NCI-H524 treated with DMSO at 0.1 percent for 48 hours (cell line): Measurements from ENCODE around the gene NUDT3.

Experiments
- DNase-seq: peaks from one replicate; lab custom pipeline; 2025; lab: John Stamatoyannopoulos, UW

The NUDT3 gene

GRCh38 chr6:34321821-34322220, 70.6 kb downstream of the NUDT3 start:
- DNase-seq, result no peak

GRCh38 chr6:34319471-34319885, 73.0 kb downstream of the NUDT3 start:
- no peak for DNase-seq

- no peak for DNase-seq
These were observed 73.7 kb downstream of the NUDT3 start for GRCh38 chr6:34318499-34319470.

GRCh38 chr6:34317882-34318498, 74.5 kb downstream of the NUDT3 start:
- DNase-seq, result no peak

GRCh38 chr6:34317172-34317477, 75.3 kb downstream of the NUDT3 start:
- no peak for DNase-seq

- DNase-seq, result no peak
These were observed 75.9 kb downstream of the NUDT3 start for GRCh38 chr6:34316431-34317171.

- DNase-seq, result no peak
These were observed 76.7 kb downstream of the NUDT3 start for GRCh38 chr6:34315780-34316179.

GRCh38 chr6:34315256-34315655, 77.2 kb downstream of the NUDT3 start:
- DNase-seq, result no peak

GRCh38 chr6:34312259-34312658, 80.2 kb downstream of the NUDT3 start:
- DNase-seq, result no peak

GRCh38 chr6:34310817-34311216, 81.7 kb downstream of the NUDT3 start:
- no peak for DNase-seq

- no peak for DNase-seq
These were observed 84.0 kb downstream of the NUDT3 start for GRCh38 chr6:34308483-34308882.

- peak; percentile 95 for DNase-seq
These were observed 86.3 kb downstream of the NUDT3 start for GRCh38 chr6:34305982-34306708.

- no peak for DNase-seq
These were observed 87.0 kb downstream of the NUDT3 start for GRCh38 chr6:34305497-34305896.

GRCh38 chr6:34304164-34304563, 88.3 kb downstream of the NUDT3 start:
- no peak for DNase-seq

GRCh38 chr6:34302929-34303328, 89.5 kb downstream of the NUDT3 start:
- no peak for DNase-seq

GRCh38 chr6:34301408-34301807, 91.1 kb downstream of the NUDT3 start:
- no peak for DNase-seq

GRCh38 chr6:34300332-34300751, 92.1 kb downstream of the NUDT3 start:
- no peak for DNase-seq

- no peak for DNase-seq
These were observed 93.5 kb downstream of the NUDT3 start for GRCh38 chr6:34298941-34299340.

- DNase-seq, result no peak
These were observed 96.7 kb downstream of the NUDT3 start for GRCh38 chr6:34295721-34296120.

GRCh38 chr6:34292954-34293353, 99.5 kb downstream of the NUDT3 start:
- DNase-seq, result no peak

- DNase-seq, result no peak
These were observed 103.3 kb downstream of the NUDT3 start for GRCh38 chr6:34289137-34289536.

GRCh38 chr6:34288581-34288980, 103.9 kb downstream of the NUDT3 start:
- DNase-seq, result no peak
